ENCODE data around the gene C3.

DNA sequence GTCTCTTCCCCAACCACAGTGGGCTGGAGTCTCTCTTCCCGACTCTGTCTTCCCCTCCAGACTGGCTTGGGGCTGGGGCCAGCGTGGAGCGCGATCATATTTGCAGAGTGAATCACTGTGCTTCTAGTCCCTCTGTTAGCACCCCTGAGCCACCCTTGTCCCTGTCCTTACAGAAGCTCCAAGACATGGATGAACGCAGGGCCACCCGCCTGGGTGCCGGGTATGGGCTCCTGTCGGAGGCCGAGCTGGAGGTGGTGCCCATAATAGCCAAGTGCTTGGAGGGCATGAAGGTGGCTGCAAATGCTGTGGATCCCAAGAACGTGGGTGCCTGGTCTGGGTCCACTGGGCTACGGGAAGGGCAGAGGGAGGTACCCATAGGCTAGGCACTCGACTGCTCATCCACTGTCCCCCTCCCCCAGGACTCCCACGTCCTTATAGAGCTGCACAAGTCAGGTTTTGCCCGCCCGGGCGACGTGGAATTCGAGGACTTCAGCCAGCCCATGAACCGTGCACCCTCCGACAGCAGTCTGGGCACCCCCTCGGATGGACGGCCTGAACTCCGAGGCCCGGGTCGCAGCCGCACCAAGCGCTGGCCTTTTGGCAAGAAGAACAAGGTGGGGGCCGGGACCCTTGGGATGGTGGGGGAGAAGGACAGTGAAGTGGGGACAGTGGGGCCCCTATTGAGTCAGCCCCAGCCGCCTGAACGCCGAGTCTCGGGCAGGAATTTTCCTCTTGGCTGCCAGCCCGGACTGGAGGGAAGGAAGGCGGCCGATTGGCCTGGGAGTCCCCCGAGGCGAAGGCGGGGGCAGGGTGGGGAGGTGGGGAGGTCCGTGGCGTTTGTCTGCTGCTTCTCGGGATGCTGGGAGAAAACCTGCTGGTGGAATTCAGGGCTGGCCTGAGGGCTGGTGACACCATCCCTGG lies 24.2 kb upstream of the C3 start:
- TF ChIP-seq, protein P1, sequence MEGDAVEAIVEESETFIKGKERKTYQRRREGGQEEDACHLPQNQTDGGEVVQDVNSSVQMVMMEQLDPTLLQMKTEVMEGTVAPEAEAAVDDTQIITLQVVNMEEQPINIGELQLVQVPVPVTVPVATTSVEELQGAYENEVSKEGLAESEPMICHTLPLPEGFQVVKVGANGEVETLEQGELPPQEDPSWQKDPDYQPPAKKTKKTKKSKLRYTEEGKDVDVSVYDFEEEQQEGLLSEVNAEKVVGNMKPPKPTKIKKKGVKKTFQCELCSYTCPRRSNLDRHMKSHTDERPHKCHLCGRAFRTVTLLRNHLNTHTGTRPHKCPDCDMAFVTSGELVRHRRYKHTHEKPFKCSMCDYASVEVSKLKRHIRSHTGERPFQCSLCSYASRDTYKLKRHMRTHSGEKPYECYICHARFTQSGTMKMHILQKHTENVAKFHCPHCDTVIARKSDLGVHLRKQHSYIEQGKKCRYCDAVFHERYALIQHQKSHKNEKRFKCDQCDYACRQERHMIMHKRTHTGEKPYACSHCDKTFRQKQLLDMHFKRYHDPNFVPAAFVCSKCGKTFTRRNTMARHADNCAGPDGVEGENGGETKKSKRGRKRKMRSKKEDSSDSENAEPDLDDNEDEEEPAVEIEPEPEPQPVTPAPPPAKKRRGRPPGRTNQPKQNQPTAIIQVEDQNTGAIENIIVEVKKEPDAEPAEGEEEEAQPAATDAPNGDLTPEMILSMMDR (conservative IDR thresholded peaks at IDR 0.05; ENCODE audit: low read depth in 2 of 2), result no peak
- TF ChIP-seq EZH2phosphoT487 (IDR thresholded peaks at IDR 0.05; ENCODE audit: unreplicated experiment) (no peak), JUNB (IDR thresholded peaks at IDR 0.05; ENCODE audit: unreplicated experiment) (no peak), EZH2 (IDR thresholded peaks at IDR 0.05; ENCODE audit: low read depth, unreplicated experiment) (no peak), POLR2AphosphoS5 (IDR thresholded peaks at IDR 0.05; ENCODE audit: low read depth) (no peak), CREB1 (CRISPR knock-in tag; IDR thresholded peaks at IDR 0.05; ENCODE audit: low read depth) (no peak), ZNF331 (CRISPR knock-in tag; IDR thresholded peaks at IDR 0.05; ENCODE audit: low read depth) (no peak), ZNF114 (CRISPR knock-in tag; IDR thresholded peaks at IDR 0.05) (no peak), NANOG (IDR thresholded peaks at IDR 0.05; ENCODE audit: borderline replicate concordance) (no peak)
- TF ChIP-seq, protein P2, sequence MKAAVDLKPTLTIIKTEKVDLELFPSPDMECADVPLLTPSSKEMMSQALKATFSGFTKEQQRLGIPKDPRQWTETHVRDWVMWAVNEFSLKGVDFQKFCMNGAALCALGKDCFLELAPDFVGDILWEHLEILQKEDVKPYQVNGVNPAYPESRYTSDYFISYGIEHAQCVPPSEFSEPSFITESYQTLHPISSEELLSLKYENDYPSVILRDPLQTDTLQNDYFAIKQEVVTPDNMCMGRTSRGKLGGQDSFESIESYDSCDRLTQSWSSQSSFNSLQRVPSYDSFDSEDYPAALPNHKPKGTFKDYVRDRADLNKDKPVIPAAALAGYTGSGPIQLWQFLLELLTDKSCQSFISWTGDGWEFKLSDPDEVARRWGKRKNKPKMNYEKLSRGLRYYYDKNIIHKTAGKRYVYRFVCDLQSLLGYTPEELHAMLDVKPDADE (IDR thresholded peaks at IDR 0.05), result no peak
- TF ChIP-seq, protein P3, sequence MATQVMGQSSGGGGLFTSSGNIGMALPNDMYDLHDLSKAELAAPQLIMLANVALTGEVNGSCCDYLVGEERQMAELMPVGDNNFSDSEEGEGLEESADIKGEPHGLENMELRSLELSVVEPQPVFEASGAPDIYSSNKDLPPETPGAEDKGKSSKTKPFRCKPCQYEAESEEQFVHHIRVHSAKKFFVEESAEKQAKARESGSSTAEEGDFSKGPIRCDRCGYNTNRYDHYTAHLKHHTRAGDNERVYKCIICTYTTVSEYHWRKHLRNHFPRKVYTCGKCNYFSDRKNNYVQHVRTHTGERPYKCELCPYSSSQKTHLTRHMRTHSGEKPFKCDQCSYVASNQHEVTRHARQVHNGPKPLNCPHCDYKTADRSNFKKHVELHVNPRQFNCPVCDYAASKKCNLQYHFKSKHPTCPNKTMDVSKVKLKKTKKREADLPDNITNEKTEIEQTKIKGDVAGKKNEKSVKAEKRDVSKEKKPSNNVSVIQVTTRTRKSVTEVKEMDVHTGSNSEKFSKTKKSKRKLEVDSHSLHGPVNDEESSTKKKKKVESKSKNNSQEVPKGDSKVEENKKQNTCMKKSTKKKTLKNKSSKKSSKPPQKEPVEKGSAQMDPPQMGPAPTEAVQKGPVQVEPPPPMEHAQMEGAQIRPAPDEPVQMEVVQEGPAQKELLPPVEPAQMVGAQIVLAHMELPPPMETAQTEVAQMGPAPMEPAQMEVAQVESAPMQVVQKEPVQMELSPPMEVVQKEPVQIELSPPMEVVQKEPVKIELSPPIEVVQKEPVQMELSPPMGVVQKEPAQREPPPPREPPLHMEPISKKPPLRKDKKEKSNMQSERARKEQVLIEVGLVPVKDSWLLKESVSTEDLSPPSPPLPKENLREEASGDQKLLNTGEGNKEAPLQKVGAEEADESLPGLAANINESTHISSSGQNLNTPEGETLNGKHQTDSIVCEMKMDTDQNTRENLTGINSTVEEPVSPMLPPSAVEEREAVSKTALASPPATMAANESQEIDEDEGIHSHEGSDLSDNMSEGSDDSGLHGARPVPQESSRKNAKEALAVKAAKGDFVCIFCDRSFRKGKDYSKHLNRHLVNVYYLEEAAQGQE (IDR thresholded peaks at IDR 0.05; ENCODE audit: unreplicated experiment), result no peak

Data from GM23338 (cell line).